ENCODE measurements around the gene MAP10. TPM values are rescaled to one million over a fixed set of nuclear protein-coding genes. Genes with fewer than 3 reads are reported as not detected.

The MAP10 gene
- total RNA-seq, 1 experiment from 2014 or later = 1.2 TPM

DNA sequence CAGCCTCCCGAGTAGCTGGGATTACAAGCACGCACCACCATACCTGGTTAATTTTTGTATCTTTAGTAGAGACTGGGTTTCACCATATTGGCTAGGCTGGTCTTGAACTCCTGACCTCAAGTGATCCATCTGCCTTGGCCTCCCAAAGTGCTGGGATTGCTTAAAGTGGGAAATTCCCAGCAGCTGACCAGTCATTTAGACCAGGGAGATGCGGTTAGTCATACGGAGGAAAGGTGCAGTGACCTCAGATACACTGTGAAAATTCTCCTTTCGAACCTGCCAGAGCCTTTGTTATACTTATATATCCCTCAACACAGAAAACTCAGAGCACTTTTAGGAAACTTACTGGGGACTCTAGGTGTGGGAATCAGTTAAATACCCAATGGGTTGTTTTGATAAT, 39.6 kb downstream of the MAP10 start:
- H2BK12ac ChIP-seq (ENCODE audit: insufficient read length, low read depth, low read length) = no peak overlapping the region
- H3K9me3 ChIP-seq (ENCODE audit: control insufficient read depth, low read depth, low read length) = no peaks in the 10 kb centered on the region
- H3K23ac ChIP-seq (ENCODE audit: insufficient read length, low read depth, low read length) = no peak overlapping the region
- no peak overlapping the region for H3K4me2 ChIP-seq (ENCODE audit: insufficient read depth, insufficient read length, low read length)
- H3K56ac ChIP-seq (ENCODE audit: insufficient read length, low read depth, low read length) = no peak overlapping the region
- no peak overlapping the region for H4K91ac ChIP-seq (ENCODE audit: insufficient read length, low read depth, low read length)
- peaks cover 2 to 4% of the 10 kb centered on the region in 2 experiments; a peak in 2 of 4 replicates for H3K4me1 Mint-ChIP-seq
- H2BK5ac ChIP-seq (ENCODE audit: insufficient read length, low read length) = no peak overlapping the region
- no peaks in the 10 kb centered on the region for H3K27me3 ChIP-seq (ENCODE audit: insufficient read depth, low read length)
- peaks cover 17 to 18% of the 10 kb centered on the region in 2 experiments for H3K9me3 Mint-ChIP-seq
- no peak overlapping the region for H2BK120ac ChIP-seq (ENCODE audit: low read depth, low read length, poor library complexity, severe bottlenecking)
- H2AFZ ChIP-seq (ENCODE audit: low read length) = no peak overlapping the region
- peaks cover 0 to 11% (median 0%) of the 10 kb centered on the region in 3 experiments; a peak in 4 of 7 replicates for H3K36me3 Mint-ChIP-seq (ENCODE audit: insufficient read depth in 1 of 3, low read depth in 3 of 3)
- WGBS (ENCODE audit: extremely low coverage, insufficient read length, low lambda C conversion rate) = no CpG with 5 or more reads among the region's 5 CpGs
- no peak overlapping the region for H4K5ac ChIP-seq (ENCODE audit: insufficient read length, low read depth, low read length)
- H3K4ac ChIP-seq (ENCODE audit: low read depth, low read length) = no peak overlapping the region
- TF ChIP-seq, protein P1, sequence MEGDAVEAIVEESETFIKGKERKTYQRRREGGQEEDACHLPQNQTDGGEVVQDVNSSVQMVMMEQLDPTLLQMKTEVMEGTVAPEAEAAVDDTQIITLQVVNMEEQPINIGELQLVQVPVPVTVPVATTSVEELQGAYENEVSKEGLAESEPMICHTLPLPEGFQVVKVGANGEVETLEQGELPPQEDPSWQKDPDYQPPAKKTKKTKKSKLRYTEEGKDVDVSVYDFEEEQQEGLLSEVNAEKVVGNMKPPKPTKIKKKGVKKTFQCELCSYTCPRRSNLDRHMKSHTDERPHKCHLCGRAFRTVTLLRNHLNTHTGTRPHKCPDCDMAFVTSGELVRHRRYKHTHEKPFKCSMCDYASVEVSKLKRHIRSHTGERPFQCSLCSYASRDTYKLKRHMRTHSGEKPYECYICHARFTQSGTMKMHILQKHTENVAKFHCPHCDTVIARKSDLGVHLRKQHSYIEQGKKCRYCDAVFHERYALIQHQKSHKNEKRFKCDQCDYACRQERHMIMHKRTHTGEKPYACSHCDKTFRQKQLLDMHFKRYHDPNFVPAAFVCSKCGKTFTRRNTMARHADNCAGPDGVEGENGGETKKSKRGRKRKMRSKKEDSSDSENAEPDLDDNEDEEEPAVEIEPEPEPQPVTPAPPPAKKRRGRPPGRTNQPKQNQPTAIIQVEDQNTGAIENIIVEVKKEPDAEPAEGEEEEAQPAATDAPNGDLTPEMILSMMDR (conservative IDR thresholded peaks at IDR 0.05) = no peak
- no peak overlapping the region for H3T11ph ChIP-seq (ENCODE audit: low read length)
- H2BK20ac ChIP-seq (ENCODE audit: low read depth, low read length, poor library complexity, severe bottlenecking) = no peak overlapping the region
- no peak overlapping the region for H3K4me3 Mint-ChIP-seq
- H3K14ac ChIP-seq (ENCODE audit: insufficient read depth, low read length) = no peak overlapping the region
- no peaks in the 10 kb centered on the region for H3K79me1 ChIP-seq (ENCODE audit: insufficient read depth, low read depth, low read length, poor library complexity, severe bottlenecking)
- H3K18ac ChIP-seq (ENCODE audit: insufficient read length, low read depth, low read length) = no peak overlapping the region
- H3K79me2 ChIP-seq (ENCODE audit: insufficient read depth, low read length) = no peaks in the 10 kb centered on the region
- H3K9ac ChIP-seq (ENCODE audit: extremely low read depth, insufficient read length, low read length) = no peak overlapping the region
- no peaks in the 10 kb centered on the region for H3K23me2 ChIP-seq (ENCODE audit: insufficient read length, low read depth, low read length, poor library complexity, severe bottlenecking)
- no peak overlapping the region for H2AK5ac ChIP-seq (ENCODE audit: insufficient read length, low read length)
- no peak overlapping the region for H3K27ac ChIP-seq (ENCODE audit: insufficient read length, low read depth, low read length)
- no peaks in the 10 kb centered on the region for H4K20me1 ChIP-seq (ENCODE audit: control insufficient read depth, insufficient read depth, insufficient read length)
- no peaks in the 10 kb centered on the region for H3K4me1 ChIP-seq (ENCODE audit: insufficient read depth, low read length)
- no peak overlapping the region for H3K27ac Mint-ChIP-seq
- H4K8ac ChIP-seq (replicated peaks; ENCODE audit: insufficient read length, low read depth, low read length) = no peak overlapping the region
- H2BK15ac ChIP-seq (ENCODE audit: low read depth, low read length) = no peak overlapping the region
- DNase-seq = no peak
- H3K27me3 Mint-ChIP-seq (ENCODE audit: low read depth) = peaks cover 2% of the 10 kb centered on the region
